Epithelial cell of proximal tubule (primary cell): ENCODE data around the gene MAP3K13. TPM values are rescaled to one million over a fixed set of nuclear protein-coding genes. Genes with fewer than 3 reads are reported as not detected.
"Not testable (repeated sequence)": the region's sequence is repeated elsewhere in the genome, so short reads cannot be mapped to it uniquely, and the experiment has no call there.

Experiments
- DNase-seq: peaks from one replicate; pipeline ENCODE4 v3.0.0-alpha.2; 2011; ENCODE audit warnings: low read depth
- H3K4me3 ChIP-seq: 2 replicates; pipeline ENCODE4 v1.5.1; 2011; ENCODE audit warnings: low read depth, mild to moderate bottlenecking, low read length
- total RNA-seq: library from RNA; depleted of rRNA; stranded (reverse); fragments of >200 nt; gene quantifications from 2 replicates; pipeline ENCODE4 v1.2.3, GENCODE V29; 2015
- TF ChIP-seq, protein P1 (sequence below): conservative IDR thresholded peaks from 2 replicates; pipeline ENCODE4 v1.5.1; 2012; ENCODE audit warnings: low read depth, mild to moderate bottlenecking, low read length

MAP3K13 gene
- total RNA-seq, 1 donor from 2014 or later, result 14.5 TPM

DNA sequence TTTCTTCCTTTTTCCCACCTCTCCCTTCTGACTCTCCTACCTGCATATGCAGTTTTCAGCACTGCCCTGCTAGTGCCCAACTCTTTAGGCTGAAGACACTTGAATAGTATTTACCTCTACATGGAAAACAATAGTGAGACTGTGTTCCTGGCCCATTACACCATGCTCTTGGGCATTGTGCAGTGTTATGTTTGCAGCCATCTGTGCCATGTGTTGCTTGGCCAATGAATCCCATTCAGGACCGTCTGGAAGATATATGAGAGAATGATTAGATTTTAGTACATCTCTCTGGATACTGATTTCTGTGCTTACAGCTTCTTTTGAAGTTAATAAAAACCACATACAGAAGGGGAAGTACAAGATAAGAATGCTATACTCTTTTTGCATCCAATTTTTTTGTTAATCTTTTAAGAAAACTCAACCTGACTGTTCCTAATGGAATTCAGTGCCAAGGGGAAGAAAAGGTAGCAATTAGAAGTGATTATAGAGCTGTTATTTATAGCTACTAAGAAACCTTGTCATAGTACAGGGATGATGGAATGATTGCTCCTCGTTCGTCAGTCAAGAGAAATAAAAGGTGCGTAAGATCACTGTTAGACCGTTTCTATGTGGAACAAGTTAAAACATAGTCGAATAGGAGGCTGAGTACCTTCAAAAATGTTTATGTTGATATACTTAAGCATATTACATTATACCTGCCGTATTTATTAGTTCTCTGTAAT is 77.0 kb downstream of the MAP3K13 start:
- TF ChIP-seq, protein P1, sequence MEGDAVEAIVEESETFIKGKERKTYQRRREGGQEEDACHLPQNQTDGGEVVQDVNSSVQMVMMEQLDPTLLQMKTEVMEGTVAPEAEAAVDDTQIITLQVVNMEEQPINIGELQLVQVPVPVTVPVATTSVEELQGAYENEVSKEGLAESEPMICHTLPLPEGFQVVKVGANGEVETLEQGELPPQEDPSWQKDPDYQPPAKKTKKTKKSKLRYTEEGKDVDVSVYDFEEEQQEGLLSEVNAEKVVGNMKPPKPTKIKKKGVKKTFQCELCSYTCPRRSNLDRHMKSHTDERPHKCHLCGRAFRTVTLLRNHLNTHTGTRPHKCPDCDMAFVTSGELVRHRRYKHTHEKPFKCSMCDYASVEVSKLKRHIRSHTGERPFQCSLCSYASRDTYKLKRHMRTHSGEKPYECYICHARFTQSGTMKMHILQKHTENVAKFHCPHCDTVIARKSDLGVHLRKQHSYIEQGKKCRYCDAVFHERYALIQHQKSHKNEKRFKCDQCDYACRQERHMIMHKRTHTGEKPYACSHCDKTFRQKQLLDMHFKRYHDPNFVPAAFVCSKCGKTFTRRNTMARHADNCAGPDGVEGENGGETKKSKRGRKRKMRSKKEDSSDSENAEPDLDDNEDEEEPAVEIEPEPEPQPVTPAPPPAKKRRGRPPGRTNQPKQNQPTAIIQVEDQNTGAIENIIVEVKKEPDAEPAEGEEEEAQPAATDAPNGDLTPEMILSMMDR, result no peak
- no peak for DNase-seq
- H3K4me3 ChIP-seq, result no peak overlapping the region

DNA sequence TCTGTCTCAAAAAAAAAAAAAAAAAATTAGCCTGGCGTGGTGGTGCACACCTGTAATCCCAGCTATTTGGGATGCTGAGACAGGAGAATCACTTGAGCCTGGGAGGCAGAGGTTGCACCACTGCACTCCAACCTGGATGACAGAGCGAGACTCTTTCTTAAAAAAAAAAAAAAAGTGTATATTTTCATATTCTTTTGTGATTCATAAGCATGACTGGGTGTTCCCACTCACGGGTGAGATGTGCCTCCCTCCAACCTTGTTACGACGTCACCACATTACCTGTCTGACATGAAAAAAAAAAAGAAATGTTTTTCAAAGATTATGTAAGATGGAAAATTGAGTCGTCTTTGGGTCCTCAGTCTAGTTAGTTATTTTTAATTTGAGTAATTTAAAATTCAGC is 79.1 kb downstream of the MAP3K13 start:
- no peak overlapping the region for H3K4me3 ChIP-seq
- TF ChIP-seq, protein P1, result no peak
- DNase-seq, result no peak

DNA sequence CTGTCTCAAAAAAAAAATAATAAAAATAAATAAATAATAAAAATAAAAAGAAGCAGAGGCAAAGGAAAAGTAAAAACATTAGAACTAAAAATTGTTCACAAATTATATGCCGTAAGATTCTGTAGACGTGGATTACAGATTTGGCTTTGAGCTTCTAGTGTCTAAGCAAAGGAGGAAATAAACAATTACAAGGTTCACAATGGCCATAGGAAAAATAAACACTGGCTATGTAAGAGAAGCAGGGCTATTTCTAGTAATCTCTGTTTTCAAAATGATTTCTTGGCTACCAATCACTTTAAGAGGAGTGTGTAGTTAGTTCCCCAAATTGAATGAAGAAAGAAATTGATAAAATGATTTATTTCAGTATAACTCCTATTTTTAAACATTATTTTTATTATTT is 81.4 kb downstream of the MAP3K13 start:
- H3K4me3 ChIP-seq, result no peak overlapping the region
- TF ChIP-seq, protein P1, result no peak
- DNase-seq, result no peak

- TF ChIP-seq, protein P1, result no peak
- no peak overlapping the region for H3K4me3 ChIP-seq
- no peak for DNase-seq
Measured at GRCh38 chr3:185448107-185448506, 85.2 kb downstream of the MAP3K13 start.

DNA sequence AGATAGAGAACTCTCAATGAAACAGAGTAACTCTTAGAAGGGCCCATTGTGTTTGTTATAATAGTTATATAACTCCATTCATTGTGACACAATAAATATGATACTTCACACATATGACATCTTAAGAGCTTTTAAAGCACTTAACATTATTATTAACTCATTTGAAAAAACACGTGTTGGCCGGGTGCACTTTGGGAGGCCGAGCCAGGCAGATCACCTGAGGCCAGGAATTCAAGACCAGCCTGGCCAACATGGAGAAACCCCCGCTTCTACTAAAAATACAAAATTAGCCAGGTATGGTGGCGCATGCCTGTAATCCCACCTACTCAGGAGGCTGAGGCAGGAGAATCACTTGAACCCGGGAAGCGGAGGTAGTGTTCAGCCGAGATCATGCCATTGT is 88.5 kb downstream of the MAP3K13 start:
- H3K4me3 ChIP-seq, DNase-seq: not testable (repeated sequence)

DNA sequence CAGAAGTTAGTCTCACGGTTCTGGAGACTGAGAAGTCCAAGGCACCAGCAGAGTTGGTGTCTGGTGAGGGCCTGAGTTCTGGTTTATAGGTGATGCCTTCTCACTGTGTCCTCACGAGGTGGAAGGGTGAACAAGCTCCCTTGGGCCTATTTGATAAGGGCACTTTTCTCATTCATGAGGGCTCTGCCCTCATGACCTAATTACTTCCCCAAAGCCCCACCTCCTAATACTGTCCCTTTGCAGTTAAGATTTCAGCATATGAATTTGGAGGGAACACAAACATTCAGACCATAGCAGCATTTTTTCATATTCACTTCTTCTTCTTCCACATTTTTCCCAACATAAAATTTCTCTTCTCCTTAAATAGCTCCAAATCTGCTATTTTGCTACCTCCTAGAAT is 94.4 kb downstream of the MAP3K13 start:
- no peak for DNase-seq
- TF ChIP-seq, protein P1, result no peak
- H3K4me3 ChIP-seq, result no peak overlapping the region

- no peak for DNase-seq
- no peak overlapping the region for H3K4me3 ChIP-seq
- TF ChIP-seq, protein P1, result no peak
Measured at GRCh38 chr3:185460309-185460708, 97.4 kb downstream of the MAP3K13 start.
